DMS153 (cell line): Measurements from ENCODE around the gene DUSP21.
A peak's percentile ranks its signal among the peaks of the same experiment; 100 is the strongest.
"Not testable (repeated sequence)": the region's sequence is repeated elsewhere in the genome, so short reads cannot be mapped to it uniquely, and the experiment has no call there.

Experiments
- DNase-seq: peaks from one replicate; lab custom pipeline; 2025; lab: John Stamatoyannopoulos, UW

The DUSP21 gene

GRCh38 chrX:44843753-44844152 lies at the start of gene DUSP21:
DUSP21 (plus strand) TSS chrX:44844021; CDS start chrX:44844133, 112 bp downstream.
- no peak for DNase-seq

GRCh38 chrX:44795945-44796450 lies 47.8 kb upstream of the DUSP21 start:
- no peak for DNase-seq

- DNase-seq, result no peak
Observed at GRCh38 chrX:44802613-44803012, 41.2 kb upstream of the DUSP21 start.

GRCh38 chrX:44815681-44816080 lies 28.1 kb upstream of the DUSP21 start:
- DNase-seq, result no peak

GRCh38 chrX:44816367-44816766 lies 27.5 kb upstream of the DUSP21 start:
- no peak for DNase-seq

- no peak for DNase-seq
Observed at GRCh38 chrX:44817029-44817428, 26.8 kb upstream of the DUSP21 start.

GRCh38 chrX:44822601-44823000 lies 21.2 kb upstream of the DUSP21 start:
- no peak for DNase-seq

- not testable (repeated sequence) for DNase-seq
Observed at GRCh38 chrX:44823193-44823592, 20.6 kb upstream of the DUSP21 start.

GRCh38 chrX:44828008-44828605 lies 15.7 kb upstream of the DUSP21 start:
- DNase-seq, result no peak

- no peak for DNase-seq
Observed at GRCh38 chrX:44829832-44830231, 14.0 kb upstream of the DUSP21 start.

- no peak for DNase-seq
Observed at GRCh38 chrX:44842550-44843317, 1.1 kb upstream of the DUSP21 start.

- no peak for DNase-seq
Observed at GRCh38 chrX:44843318-44843702, 511 bp upstream of the DUSP21 start.

GRCh38 chrX:44844204-44844603 lies 383 bp downstream of the DUSP21 start:
- no peak for DNase-seq

- not testable (repeated sequence) for DNase-seq
Observed at GRCh38 chrX:44850891-44851290, 7.1 kb downstream of the DUSP21 start.

- no peak for DNase-seq
Observed at GRCh38 chrX:44871114-44871645, 27.4 kb downstream of the DUSP21 start.

- no peak for DNase-seq
Observed at GRCh38 chrX:44871931-44872820, 28.4 kb downstream of the DUSP21 start.

GRCh38 chrX:44872821-44873414 lies 29.1 kb downstream of the DUSP21 start, which contains the start of gene KDM6A:
KDM6A (plus strand) TSS chrX:44873188; CDS start chrX:44873552, 364 bp downstream.
- DNase-seq, result peak; percentile 87

GRCh38 chrX:44873415-44874276 lies 29.8 kb downstream of the DUSP21 start:
- DNase-seq, result no peak

GRCh38 chrX:44874420-44875184 lies 30.8 kb downstream of the DUSP21 start:
- DNase-seq, result no peak

- DNase-seq, result no peak
Observed at GRCh38 chrX:44875185-44875489, 31.3 kb downstream of the DUSP21 start.
